WTC11 (cell line): ENCODE measurements around the gene SARM1. TPM values are rescaled to one million over a fixed set of nuclear protein-coding genes. Genes with fewer than 3 reads are reported as not detected.

Experiments used
- ATAC-seq: fragments of 200-7000 bp; cut with Tn5 transposase; 2 replicates; pipeline ENCODE4 v1.10.0; 2021; ENCODE audit warnings: mild to moderate bottlenecking, moderate library complexity
- CTCF ChIA-PET: fragments of 300-600 bp; sonication (Branson Sonifier 250); formaldehyde crosslinking; loops from one replicate; lab custom pipeline; 2021; ENCODE audit warnings: antibody characterized with exemption; lab: Charles Lee
- POLR2A ChIA-PET: fragments of 350-600 bp; sonication (Branson Sonifier 250); formaldehyde crosslinking; loops from one replicate; lab custom pipeline; 2021; ENCODE audit warnings: antibody characterized with exemption; lab: Charles Lee
- DNase-seq: peaks from one replicate; pipeline ENCODE4 v3.0.0; 2021; ENCODE audit warnings: low spot score
- H3K27ac Mint-ChIP-seq: 2 replicates; pipeline ENCODE4 v1.8.0; 2021; ENCODE audit warnings: mixed read lengths
- H3K27me3 Mint-ChIP-seq: 2 replicates; pipeline ENCODE4 v1.8.0; 2021; ENCODE audit warnings: low read depth, mild to moderate bottlenecking, moderate library complexity, mixed read lengths
- H3K36me3 Mint-ChIP-seq: 2 replicates; pipeline ENCODE4 v1.8.0; 2021; ENCODE audit warnings: mixed read lengths
- H3K4me1 Mint-ChIP-seq: 2 replicates; pipeline ENCODE4 v1.8.0; 2022; ENCODE audit warnings: mixed read lengths
- H3K4me3 Mint-ChIP-seq: 2 replicates; pipeline ENCODE4 v1.8.0; 2021; ENCODE audit warnings: mild to moderate bottlenecking, moderate library complexity, mixed read lengths
- H3K9me3 Mint-ChIP-seq: 2 replicates; pipeline ENCODE4 v1.8.0; 2021; ENCODE audit warnings: mixed read lengths
- CDX4 ChIP-seq: fragments of 250-450 bp; sonication (Bioruptor Pico); IDR thresholded peaks from 2 replicates; pipeline ENCODE4 v1.9.0; 2021; ENCODE audit warnings: moderate library complexity, mild to moderate bottlenecking, inconsistent platforms, borderline replicate concordance
- CREM ChIP-seq: sonication (generic); formaldehyde crosslinking; IDR thresholded peaks from 2 replicates; pipeline ENCODE4 v1.8.1; 2022; ENCODE audit warnings: mild to moderate bottlenecking, missing genetic modification reagents, moderate library complexity
- ELF4 ChIP-seq: sonication (generic); formaldehyde crosslinking; IDR thresholded peaks from 2 replicates; pipeline ENCODE4 v1.8.1; 2022; ENCODE audit warnings: low read depth, mild to moderate bottlenecking, moderate library complexity, missing genetic modification reagents
- ESRRA ChIP-seq: sonication (generic); formaldehyde crosslinking; IDR thresholded peaks from 2 replicates; pipeline ENCODE4 v1.8.1; 2022; ENCODE audit warnings: mild to moderate bottlenecking, missing genetic modification reagents, borderline replicate concordance
- ETV6 ChIP-seq: sonication (generic); formaldehyde crosslinking; IDR thresholded peaks from 2 replicates; pipeline ENCODE4 v1.8.1; 2022; ENCODE audit warnings: mild to moderate bottlenecking, missing genetic modification reagents
- FOXP1 ChIP-seq: sonication (generic); formaldehyde crosslinking; IDR thresholded peaks from 2 replicates; pipeline ENCODE4 v1.8.0; 2022; ENCODE audit warnings: missing genetic modification reagents, mild to moderate bottlenecking, moderate library complexity, borderline replicate concordance
- GABPB1 ChIP-seq: sonication (generic); formaldehyde crosslinking; IDR thresholded peaks from 2 replicates; pipeline ENCODE4 v1.8.1; 2023; ENCODE audit warnings: mild to moderate bottlenecking, missing genetic modification reagents
- GRHL2 ChIP-seq: fragments of 250-450 bp; sonication (Bioruptor Pico); IDR thresholded peaks from 2 replicates; pipeline ENCODE4 v1.8.0; 2022; ENCODE audit warnings: mild to moderate bottlenecking, moderate library complexity; ENCODE audit not compliant: insufficient replicate concordance, severe bottlenecking
- GTF2I ChIP-seq: fragments of 250-450 bp; sonication (Bioruptor Pico); conservative IDR thresholded peaks from 2 replicates; pipeline ENCODE4 v1.4.0; 2021; ENCODE audit warnings: mild to moderate bottlenecking
- HMGA2 ChIP-seq: fragments of 250-450 bp; sonication (Bioruptor Pico); IDR thresholded peaks from 2 replicates; pipeline ENCODE4 v1.4.0; 2021; ENCODE audit warnings: mild to moderate bottlenecking, moderate library complexity
- HMGXB4 ChIP-seq: sonication (generic); formaldehyde crosslinking; IDR thresholded peaks from 2 replicates; pipeline ENCODE4 v1.8.1; 2023; ENCODE audit warnings: mild to moderate bottlenecking, moderate library complexity, missing genetic modification reagents
- MXD4 ChIP-seq: fragments of 250-450 bp; sonication (Bioruptor Pico); IDR thresholded peaks from 2 replicates; pipeline ENCODE4 v1.8.0; 2021; ENCODE audit warnings: mild to moderate bottlenecking, moderate library complexity, borderline replicate concordance
- MYBL2 ChIP-seq: sonication (generic); formaldehyde crosslinking; IDR thresholded peaks from 2 replicates; pipeline ENCODE4 v1.8.1; 2023; ENCODE audit warnings: mild to moderate bottlenecking, moderate library complexity, missing genetic modification reagents
- NFYB ChIP-seq: sonication (generic); formaldehyde crosslinking; conservative IDR thresholded peaks from 2 replicates; pipeline ENCODE4 v1.8.0; 2022; ENCODE audit warnings: low read depth, missing genetic modification reagents
- NR1H2 ChIP-seq: sonication (generic); formaldehyde crosslinking; IDR thresholded peaks from 2 replicates; pipeline ENCODE4 v1.9.0; 2021; ENCODE audit warnings: mild to moderate bottlenecking, moderate library complexity, missing genetic modification reagents
- NR3C1 ChIP-seq: sonication (generic); formaldehyde crosslinking; conservative IDR thresholded peaks from 2 replicates; pipeline ENCODE4 v1.8.1; 2023; ENCODE audit warnings: low read depth, mild to moderate bottlenecking, missing genetic modification reagents
- PRDM15 ChIP-seq: sonication (generic); formaldehyde crosslinking; IDR thresholded peaks from 2 replicates; pipeline ENCODE4 v1.8.0; 2022; ENCODE audit warnings: missing genetic modification reagents
- SOX15 ChIP-seq: fragments of 250-450 bp; sonication (Bioruptor Pico); IDR thresholded peaks from 2 replicates; pipeline ENCODE4 v1.9.0; 2021; ENCODE audit warnings: mild to moderate bottlenecking
- ZMAT4 ChIP-seq: fragments of 250-450 bp; sonication (Bioruptor Pico); IDR thresholded peaks from 2 replicates; pipeline ENCODE4 v1.9.0; 2021; ENCODE audit warnings: mild to moderate bottlenecking
- ZNF396 ChIP-seq: fragments of 250-450 bp; sonication (Bioruptor Pico); IDR thresholded peaks from 2 replicates; pipeline ENCODE4 v1.8.0; 2021; ENCODE audit warnings: mild to moderate bottlenecking, moderate library complexity, borderline replicate concordance
- total RNA-seq: library from RNA; stranded (reverse); gene quantifications from 3 replicates; pipeline ENCODE4 v1.2.3, GENCODE V29; 2021

The SARM1 gene
- total RNA-seq, 1 experiment from 2014 or later, result 3.8 TPM

- POLR2A ChIA-PET, result interaction anchor here (0.6 kb wide), 1 partner anchor 446 kb away, joined by 3 read pairs; no protein-coding TSS in a partner anchor
- TF ChIP-seq ZMAT4 (CRISPR knock-in tag), result no peak
- TF ChIP-seq ESRRA, result no peak
- no peak for TF ChIP-seq GRHL2 (CRISPR knock-in tag)
- TF ChIP-seq HMGXB4 (CRISPR knock-in tag), result no peak
- TF ChIP-seq SOX15 (CRISPR knock-in tag), result no peak
- TF ChIP-seq ELF4 (CRISPR knock-in tag), result no peak
- no peak for TF ChIP-seq ETV6 (CRISPR knock-in tag)
- TF ChIP-seq FOXP1 (CRISPR knock-in tag), result no peak
- TF ChIP-seq NFYB (CRISPR knock-in tag), result no peak
- no peak for TF ChIP-seq NR3C1 (CRISPR knock-in tag)
- DNase-seq, result no peak
These were observed 25.8 kb downstream of the SARM1 start for GRCh38 chr17:28397275-28397674.

GRCh38 chr17:28397687-28398279 lies 26.3 kb downstream of the SARM1 start:
- Mint-ChIP-seq H3K36me3 (0 out of 2 replicates have a peak, but pooled peaks cover 3% of the 10 kb centered on the region), H3K4me1 (peaks cover 21% of the 10 kb centered on the region), H3K27ac (no peak overlapping the region), H3K27me3 (peaks cover 13% of the 10 kb centered on the region), H3K4me3 (no peak overlapping the region), H3K9me3 (no peaks in the 10 kb centered on the region)
- ChIA-PET POLR2A (no interaction called here), CTCF (interaction anchor here (1.1 to 2.3 kb wide), 3 partner anchors 16 to 28 kb away, joined by 3 to 11 read pairs (median 10); no protein-coding TSS in a partner anchor)
- no peak for ATAC-seq
- DNase-seq, result no peak
- no peak for TF ChIP-seq CREM (CRISPR knock-in tag)
- TF ChIP-seq ZNF396, result no peak
- TF ChIP-seq GABPB1, result no peak
- TF ChIP-seq PRDM15 (CRISPR knock-in tag), result no peak
- TF ChIP-seq ZMAT4 (CRISPR knock-in tag), result no peak
- no peak for TF ChIP-seq CDX4 (CRISPR knock-in tag)
- no peak for TF ChIP-seq GTF2I (CRISPR knock-in tag)
- TF ChIP-seq NFYB (CRISPR knock-in tag), result no peak
- TF ChIP-seq HMGXB4 (CRISPR knock-in tag), result no peak
- TF ChIP-seq NR1H2 (CRISPR knock-in tag), result no peak
- TF ChIP-seq MXD4 (CRISPR knock-in tag), result no peak
- TF ChIP-seq MYBL2 (CRISPR knock-in tag), result no peak
- no peak for TF ChIP-seq SOX15 (CRISPR knock-in tag)
- TF ChIP-seq HMGA2 (CRISPR knock-in tag), result no peak
- no peak for TF ChIP-seq GRHL2 (CRISPR knock-in tag)

More at GRCh38 chr17:28397275-28397674, 25.8 kb downstream of the SARM1 start:
- Mint-ChIP-seq H3K27ac (no peak overlapping the region), H3K4me1 (peaks cover 21% of the 10 kb centered on the region), H3K4me3 (no peak overlapping the region), H3K36me3 (0 out of 2 replicates have a peak, but pooled peaks cover 3% of the 10 kb centered on the region), H3K9me3 (no peaks in the 10 kb centered on the region), H3K27me3 (peaks cover 10% of the 10 kb centered on the region)
- no peak for ATAC-seq
- CTCF ChIA-PET, result interaction anchor here (1.3 to 2.3 kb wide), 4 partner anchors 8 to 31 kb away, joined by 5 to 11 read pairs (median 9); no protein-coding TSS in a partner anchor
